K562 (cell line): ENCODE results near the gene C1QTNF5. TPM values are rescaled to one million over a fixed set of nuclear protein-coding genes. Genes with fewer than 3 reads are reported as not detected.

Experiments
- ATAC-seq: fragments of 200-7000 bp; cut with Tn5 transposase; 3 replicates; pipeline ENCODE4 v1.9.1; 2020; ENCODE audit warnings: moderate library complexity
- BruUV-seq: library from RNA; stranded (reverse); fragments of 400-500 nt; replicated peaks from 2 replicates; lab custom pipeline; 2021; lab: Mats Ljungman, UMichigan
- CTCF ChIA-PET: fragments of 300-600 bp; formaldehyde crosslinking; extraction: SDS; loops from one replicate; lab custom pipeline; 2021; ENCODE audit warnings: low intra/inter-chr PET ratio; lab: Yijun Ruan, JAX
- POLR2A ChIA-PET: fragments of 300-600, 350-650 bp; sonication (Branson Sonifier 250); formaldehyde crosslinking; extraction: SDS; loops from one replicate; lab custom pipeline; 2021; ENCODE audit warnings: antibody characterized with exemption, inconsistent platforms; lab: Yijun Ruan, JAX
- DNase-seq, 4 experiments: peaks; one replicate each; pipeline versions ENCODE4 v3.0.0 to v3.0.0-alpha.2; 2011 to 2018; ENCODE audit warnings: low spot score in 3 of 4, mixed read lengths in 3 of 4; ENCODE audit errors: extremely low read depth in 1 of 4
- FAIRE-seq: peaks from 2 replicates; lab custom pipeline; 2011; peaks lifted over from hg19 to GRCh38; lab: Jason Lieb, UNC
- H2AFZ ChIP-seq: 2 replicates; pipeline ENCODE4 v1.6.0; 2011; ENCODE audit warnings: low read depth, low read length, control low read depth, inconsistent platforms
- H3K27ac ChIP-seq: fragments of 200-600 bp; 3 replicates; pipeline ENCODE4 v1.8.0; 2011; ENCODE audit warnings: low read depth, mild to moderate bottlenecking, control low read depth, inconsistent platforms, low read length, moderate library complexity, mixed read lengths; ENCODE audit errors: extremely low read depth
- H3K27me3 ChIP-seq, 2 experiments: fragments of 300-600 bp in 1 of 2; 2 replicates in 1 of 2; 3 replicates in 1 of 2; pipeline versions ENCODE4 v1.6.0 to v1.8.0; 2011; ENCODE audit warnings: inconsistent platforms in 2 of 2, low read length in 2 of 2, mild to moderate bottlenecking in 1 of 2, mixed read lengths in 1 of 2, moderate library complexity in 1 of 2; ENCODE audit not compliant: control insufficient read depth in 2 of 2, insufficient read depth in 2 of 2
- H3K36me3 ChIP-seq: fragments of 300-600 bp; 3 replicates; pipeline ENCODE4 v1.8.0; 2011; ENCODE audit warnings: mild to moderate bottlenecking, low read length, inconsistent platforms; ENCODE audit not compliant: control insufficient read depth, insufficient read depth
- H3K4me1 ChIP-seq, 2 experiments: fragments of 200-600 bp in 1 of 2; replicated peaks in 1 of 2; 2 replicates in 1 of 2; 3 replicates in 1 of 2; pipeline versions ENCODE4 v1.5.1 to v1.8.0; 2011; ENCODE audit warnings: inconsistent platforms in 2 of 2, low read length in 2 of 2, mild to moderate bottlenecking in 1 of 2, mixed read lengths in 1 of 2, moderate library complexity in 1 of 2; ENCODE audit not compliant: control insufficient read depth in 2 of 2, insufficient read depth in 2 of 2
- H3K4me2 ChIP-seq: 2 replicates; pipeline ENCODE4 v1.6.1; 2011; ENCODE audit warnings: low read length, control low read depth, inconsistent platforms, mixed read lengths; ENCODE audit not compliant: insufficient read depth
- H3K4me3 ChIP-seq: fragments of 200-600 bp; sonication (generic), shearing (Covaris generic); 2 replicates; pipeline ENCODE4 v1.5.1; 2016; ENCODE audit warnings: control low read depth, inconsistent platforms
- H3K79me2 ChIP-seq: fragments of 200-600 bp; 3 replicates; pipeline ENCODE4 v1.8.0; 2011; ENCODE audit warnings: low read length, inconsistent platforms; ENCODE audit not compliant: control insufficient read depth, insufficient read depth
- H3K9ac ChIP-seq, 2 experiments: 2 replicates each; pipeline versions ENCODE4 v1.6.0 to v1.6.1; 2011; ENCODE audit warnings: low read depth in 2 of 2, low read length in 2 of 2, control low read depth in 1 of 2, inconsistent platforms in 1 of 2, mild to moderate bottlenecking in 1 of 2, mixed read lengths in 1 of 2; ENCODE audit not compliant: insufficient read depth in 1 of 2
- H3K9me1 ChIP-seq: one replicate; pipeline ENCODE4 v1.6.0; 2011; ENCODE audit warnings: inconsistent platforms, mild to moderate bottlenecking, low read length, moderate library complexity; ENCODE audit not compliant: control insufficient read depth, insufficient read depth
- H3K9me3 ChIP-seq: replicated peaks from 2 replicates; pipeline ENCODE4 v1.5.1; 2011; ENCODE audit warnings: low read depth, low read length, inconsistent platforms; ENCODE audit not compliant: control insufficient read depth, insufficient read depth
- H4K20me1 ChIP-seq: replicated peaks from 2 replicates; pipeline ENCODE4 v1.6.1; 2011; ENCODE audit warnings: low read length, inconsistent platforms, mixed read lengths; ENCODE audit not compliant: control insufficient read depth, insufficient read depth
- ARNT ChIP-seq, 2 experiments: fragments of 450-650 bp; IDR thresholded peaks; 2 replicates each; pipeline ENCODE4 v1.6.1; 2016; ENCODE audit warnings: mild to moderate bottlenecking in 1 of 2
- CBX1 ChIP-seq: sonication (generic); IDR thresholded peaks from 2 replicates; pipeline ENCODE4 v1.6.1; 2016; ENCODE audit warnings: antibody characterized with exemption, low read depth, mild to moderate bottlenecking
- CC2D1A ChIP-seq: fragments of 450-650 bp; IDR thresholded peaks from 2 replicates; pipeline ENCODE4 v1.6.1; 2017; ENCODE audit warnings: mild to moderate bottlenecking
- GTF2F1 ChIP-seq: IDR thresholded peaks from 2 replicates; pipeline ENCODE4 v1.6.1; 2011; ENCODE audit warnings: low read depth, low read length, improper control_type of control experiment
- KDM1A ChIP-seq, 2 experiments: fragments of 450-650 bp; IDR thresholded peaks; 2 replicates each; pipeline ENCODE4 v1.6.1; 2016; ENCODE audit warnings: mild to moderate bottlenecking in 2 of 2
- LCOR ChIP-seq: sonication (generic); formaldehyde crosslinking; IDR thresholded peaks from 2 replicates; pipeline ENCODE4 v1.8.0; 2022; ENCODE audit warnings: mild to moderate bottlenecking, missing genetic modification reagents
- MNT ChIP-seq, 2 experiments: fragments of 450-650 bp; conservative IDR thresholded peaks; 2 replicates each; pipeline ENCODE4 v1.6.1; 2017; ENCODE audit warnings: mild to moderate bottlenecking in 2 of 2, moderate library complexity in 2 of 2
- NFE2 ChIP-seq: IDR thresholded peaks from 2 replicates; pipeline ENCODE4 v1.6.1; 2014; ENCODE audit warnings: antibody characterized with exemption, low read depth
- PHF21A ChIP-seq: fragments of 450-650 bp; IDR thresholded peaks from 2 replicates; pipeline ENCODE4 v1.6.1; 2017; ENCODE audit warnings: low read depth, borderline replicate concordance
- SMARCA5 ChIP-seq: fragments of 450-650 bp; IDR thresholded peaks from 2 replicates; pipeline ENCODE4 v1.6.1; 2016
- TEAD4 ChIP-seq, 2 experiments: sonication (generic) in 1 of 2; formaldehyde crosslinking in 1 of 2; IDR thresholded peaks; 2 replicates each; pipeline versions ENCODE4 v1.6.1 to v1.8.0; 2012 to 2022; ENCODE audit warnings: borderline replicate concordance in 1 of 2, inconsistent platforms in 1 of 2, low read length in 1 of 2, mild to moderate bottlenecking in 1 of 2, missing genetic modification reagents in 1 of 2
- ZC3H11A ChIP-seq: IDR thresholded peaks from 2 replicates; pipeline ENCODE4 v1.6.1; 2012; ENCODE audit warnings: low read depth, low read length, improper control_type of control experiment
- whole genome bisulfite sequencing: fragments of 100-300 bp; shearing (Covaris generic); methylation state at CpG from one replicate; pipeline ENCODE4 v1.1.6; 2016; ENCODE audit warnings: low coverage, mixed read lengths; ENCODE audit not compliant: insufficient coverage; ENCODE audit errors: missing lambda C conversion rate; 5-methylcytosine and 5-hydroxymethylcytosine counted together
- in situ Hi-C: fragments of 300-500 bp; cut with MboI; formaldehyde crosslinking; loops from 4 replicates; pipeline ENCODE4 v1.15.0; 2018; ENCODE audit warnings: inconsistent platforms, mixed read lengths
- intact Hi-C: fragments of 100-400 bp; cut with micrococcal nuclease; formaldehyde crosslinking; loops from 2 replicates; pipeline ENCODE4 v1.14.2; 2022
- polyA plus RNA-seq, 8 experiments: library from polyadenylated mRNA; depleted of rRNA in 4 of 8; stranded (reverse) in 5 of 8; unstranded in 3 of 8; fragments of >200 nt; fragmentation: Nextera tagmentation in 2 of 8; fragmentation: Illumina TruSeq in 1 of 8; extraction: Ambion mirVana in 2 of 8; extraction: Trizol in 1 of 8; gene quantifications; 2 replicates each; pipeline versions ENCODE4 v1.2.1 to v1.2.3, GENCODE V29; 2011 to 2014; ENCODE audit warnings: inconsistent platforms in 1 of 8, missing spikeins in 1 of 8
- total RNA-seq, 7 experiments: library from RNA; depleted of rRNA in 6 of 7; stranded (reverse); fragments of >200 nt in 6 of 7; fragmentation: Illumina TruSeq in 2 of 7; extraction: Trizol in 2 of 7; gene quantifications; 2 replicates each; pipeline versions ENCODE4 v1.2.1 to v1.2.3, GENCODE V29; 2011 to 2021; ENCODE audit warnings: low replicate concordance in 1 of 7
- TF ChIP-seq, protein P1 (sequence below): fragments of 450-650 bp; formaldehyde crosslinking; IDR thresholded peaks from 2 replicates; pipeline ENCODE4 v1.4.0; 2020; ENCODE audit warnings: mild to moderate bottlenecking, moderate library complexity
- TF ChIP-seq, protein P2 (sequence below): IDR thresholded peaks from 2 replicates; pipeline ENCODE4 v1.6.1; 2011; ENCODE audit warnings: borderline replicate concordance, low read depth, mild to moderate bottlenecking, moderate library complexity, low read length; ENCODE audit not compliant: insufficient read depth, poor library complexity, severe bottlenecking
- TF ChIP-seq, protein P3 (sequence below): fragments of 200-800 bp; sonication (Bioruptor generic); IDR thresholded peaks from 2 replicates; pipeline ENCODE4 v1.6.1; 2017; ENCODE audit warnings: missing genetic modification characterization, missing compliant biosample characterization

The C1QTNF5 gene
- total and polyA plus RNA-seq, 9 of the 15 experiments (the other 6 are each of a cell fraction or from before 2014, with no cell fraction given), result 0.07 to 0.76 (median 0.24) TPM; not detected in 1

GRCh38 chr11:119323532-119324033 lies 17.1 kb downstream of the C1QTNF5 start:
- H3K36me3 ChIP-seq, result no peaks in the 10 kb centered on the region
- FAIRE-seq (peak; percentile 90), DNase-seq (peak; percentile 56 to 86 (median 62)), ATAC-seq (no peak)
- peaks cover 4% of the 10 kb centered on the region; the same call in 2 of the 3 replicates for H3K79me2 ChIP-seq
- H3K9me3 ChIP-seq, result no peaks in the 10 kb centered on the region
- in situ Hi-C loops, result no loop called here
- POLR2A ChIA-PET, result interaction anchor here (0.5 to 1.7 kb wide), 6 partner anchors 15 to 412 kb away, joined by 3 to 4 read pairs (median 4); no protein-coding TSS in a partner anchor
- H3K27me3 ChIP-seq, result no peaks in the 10 kb centered on the region; a peak in 1 of 5 replicates
- no peak overlapping the region for H3K9ac ChIP-seq
- no TSS peak for BruUV-seq
- intact Hi-C loops, result loop anchor here (2.0 to 5.0 kb wide), 3 partner anchors 51 to 396 kb away; partner anchors contain the start of gene BCL9L
- H3K27ac ChIP-seq, result no peak overlapping the region
- no peaks in the 10 kb centered on the region for H3K9me1 ChIP-seq
- no peak overlapping the region for H2AFZ ChIP-seq
- CTCF ChIA-PET, result interaction anchor here (0.5 to 1.5 kb wide), 5 partner anchors 151 to 417 kb away, joined by 3 to 5 read pairs (median 3); partner anchors contain the start of gene C2CD2L
- 7% methylated on average over 8 of the region's 8 CpGs for WGBS
- no peaks in the 10 kb centered on the region for H4K20me1 ChIP-seq
- H3K4me1 ChIP-seq, result peaks cover 27 to 40% of the 10 kb centered on the region in 2 experiments
- no peak overlapping the region; the same call in 1 of the 2 replicates for H3K4me2 ChIP-seq
- H3K4me3 ChIP-seq, result no peak overlapping the region
- no peak for TF ChIP-seq ZC3H11A
- 0 out of 2 replicates have a peak, but pooled peaks have one; percentile 10 for TF ChIP-seq PHF21A
- TF ChIP-seq, protein P1, sequence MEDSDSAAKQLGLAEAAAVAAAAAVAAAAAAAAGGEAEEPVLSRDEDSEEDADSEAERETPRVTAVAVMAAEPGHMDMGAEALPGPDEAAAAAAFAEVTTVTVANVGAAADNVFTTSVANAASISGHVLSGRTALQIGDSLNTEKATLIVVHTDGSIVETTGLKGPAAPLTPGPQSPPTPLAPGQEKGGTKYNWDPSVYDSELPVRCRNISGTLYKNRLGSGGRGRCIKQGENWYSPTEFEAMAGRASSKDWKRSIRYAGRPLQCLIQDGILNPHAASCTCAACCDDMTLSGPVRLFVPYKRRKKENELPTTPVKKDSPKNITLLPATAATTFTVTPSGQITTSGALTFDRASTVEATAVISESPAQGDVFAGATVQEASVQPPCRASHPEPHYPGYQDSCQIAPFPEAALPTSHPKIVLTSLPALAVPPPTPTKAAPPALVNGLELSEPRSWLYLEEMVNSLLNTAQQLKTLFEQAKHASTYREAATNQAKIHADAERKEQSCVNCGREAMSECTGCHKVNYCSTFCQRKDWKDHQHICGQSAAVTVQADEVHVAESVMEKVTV (CRISPR knock-in tag), result peak; percentile 51
- peak; percentile 98 for TF ChIP-seq SMARCA5
- no peak for TF ChIP-seq GTF2F1
- peak; percentile 81 for TF ChIP-seq LCOR
- 0 out of 4 replicates have a peak, but pooled peaks of 1 of the 2 experiments have one; percentile 40 for TF ChIP-seq ARNT (IDR thresholded peaks at IDR 0.05)
- TF ChIP-seq, protein P2, sequence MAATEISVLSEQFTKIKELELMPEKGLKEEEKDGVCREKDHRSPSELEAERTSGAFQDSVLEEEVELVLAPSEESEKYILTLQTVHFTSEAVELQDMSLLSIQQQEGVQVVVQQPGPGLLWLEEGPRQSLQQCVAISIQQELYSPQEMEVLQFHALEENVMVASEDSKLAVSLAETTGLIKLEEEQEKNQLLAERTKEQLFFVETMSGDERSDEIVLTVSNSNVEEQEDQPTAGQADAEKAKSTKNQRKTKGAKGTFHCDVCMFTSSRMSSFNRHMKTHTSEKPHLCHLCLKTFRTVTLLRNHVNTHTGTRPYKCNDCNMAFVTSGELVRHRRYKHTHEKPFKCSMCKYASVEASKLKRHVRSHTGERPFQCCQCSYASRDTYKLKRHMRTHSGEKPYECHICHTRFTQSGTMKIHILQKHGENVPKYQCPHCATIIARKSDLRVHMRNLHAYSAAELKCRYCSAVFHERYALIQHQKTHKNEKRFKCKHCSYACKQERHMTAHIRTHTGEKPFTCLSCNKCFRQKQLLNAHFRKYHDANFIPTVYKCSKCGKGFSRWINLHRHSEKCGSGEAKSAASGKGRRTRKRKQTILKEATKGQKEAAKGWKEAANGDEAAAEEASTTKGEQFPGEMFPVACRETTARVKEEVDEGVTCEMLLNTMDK, result peak; percentile 40
- TF ChIP-seq, protein P3, sequence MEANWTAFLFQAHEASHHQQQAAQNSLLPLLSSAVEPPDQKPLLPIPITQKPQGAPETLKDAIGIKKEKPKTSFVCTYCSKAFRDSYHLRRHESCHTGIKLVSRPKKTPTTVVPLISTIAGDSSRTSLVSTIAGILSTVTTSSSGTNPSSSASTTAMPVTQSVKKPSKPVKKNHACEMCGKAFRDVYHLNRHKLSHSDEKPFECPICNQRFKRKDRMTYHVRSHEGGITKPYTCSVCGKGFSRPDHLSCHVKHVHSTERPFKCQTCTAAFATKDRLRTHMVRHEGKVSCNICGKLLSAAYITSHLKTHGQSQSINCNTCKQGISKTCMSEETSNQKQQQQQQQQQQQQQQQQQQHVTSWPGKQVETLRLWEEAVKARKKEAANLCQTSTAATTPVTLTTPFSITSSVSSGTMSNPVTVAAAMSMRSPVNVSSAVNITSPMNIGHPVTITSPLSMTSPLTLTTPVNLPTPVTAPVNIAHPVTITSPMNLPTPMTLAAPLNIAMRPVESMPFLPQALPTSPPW (CRISPR knock-in tag), result peak; percentile 31; the same call in 1 of the 2 replicates
- TF ChIP-seq KDM1A (IDR thresholded peaks at IDR 0.05), result peak; percentile 89 to 92
- TF ChIP-seq NFE2, result peak; percentile 26; the same call in 1 of the 2 replicates
- peak; percentile 74 for TF ChIP-seq TEAD4 (IDR thresholded peaks at IDR 0.05; ENCODE audit: low read length)
- TF ChIP-seq TEAD4 (CRISPR knock-in tag; IDR thresholded peaks at IDR 0.05; ENCODE audit: borderline replicate concordance), result no peak
- TF ChIP-seq CC2D1A, result peak; percentile 71
- peak; percentile 91; the same call in 1 of the 2 replicates for TF ChIP-seq CBX1
- TF ChIP-seq MNT (conservative IDR thresholded peaks at IDR 0.05), result 0 out of 4 replicates have a peak, but pooled peaks of 1 of the 2 experiments have one; percentile 13
